HG03342 (cell line): Measurements from ENCODE around the gene BLOC1S3.
A peak's percentile ranks its signal among the peaks of the same experiment; 100 is the strongest.

ENCODE experiments used
- ATAC-seq: cut with Tn5 transposase; IDR thresholded peaks from one replicate; pipeline ENCODE4 v1.9.1; 2021; ENCODE audit warnings: mild to moderate bottlenecking, moderate library complexity; ENCODE audit not compliant: unreplicated experiment

Gene BLOC1S3

GRCh38 chr19:45178262-45179071 lies at the start of gene BLOC1S3:
BLOC1S3 (plus strand) TSS chr19:45178784; CDS start chr19:45179297, 513 bp downstream.
- ATAC-seq = peak; percentile 80

DNA sequence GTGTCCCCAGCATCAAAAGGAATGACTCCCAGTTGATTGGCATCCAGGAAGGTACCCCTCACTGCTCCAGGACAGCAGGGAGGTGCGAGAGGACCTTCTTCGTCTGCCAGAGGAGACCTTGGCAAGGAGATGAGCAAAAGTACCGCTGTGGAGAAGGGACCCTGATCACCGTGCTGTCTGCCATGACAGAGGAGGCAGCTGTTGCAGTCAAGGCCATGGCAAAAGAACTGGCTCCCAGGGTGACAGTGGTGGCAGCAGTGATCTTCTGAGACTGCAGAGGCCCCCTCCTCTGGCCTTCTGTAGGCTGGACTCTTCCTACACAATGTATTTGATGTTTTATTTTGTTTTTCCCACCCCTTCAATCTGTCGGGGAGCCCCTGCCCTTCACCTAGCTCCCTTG lies 49.8 kb upstream of the BLOC1S3 start:
- ATAC-seq = no peak

DNA sequence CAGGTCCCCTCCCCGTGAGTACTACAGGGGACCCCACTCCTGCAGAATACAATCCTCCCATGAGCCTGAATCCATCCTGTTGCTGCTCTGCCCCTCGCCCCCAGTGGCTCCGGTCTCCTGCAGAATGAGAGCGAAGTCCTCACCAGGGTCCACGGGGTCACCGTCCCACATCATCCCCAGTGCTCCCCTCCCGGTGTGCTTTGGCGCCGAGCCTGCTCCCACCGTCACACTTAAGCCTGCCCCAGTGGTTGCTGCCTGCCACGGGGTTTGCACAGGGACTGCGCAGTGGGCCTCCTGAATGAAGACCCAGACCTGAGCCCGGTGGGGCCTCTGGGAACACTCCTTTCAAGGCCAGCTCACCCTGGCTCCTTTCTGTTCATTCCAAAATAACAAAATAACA lies 48.3 kb upstream of the BLOC1S3 start:
- no peak for ATAC-seq

DNA sequence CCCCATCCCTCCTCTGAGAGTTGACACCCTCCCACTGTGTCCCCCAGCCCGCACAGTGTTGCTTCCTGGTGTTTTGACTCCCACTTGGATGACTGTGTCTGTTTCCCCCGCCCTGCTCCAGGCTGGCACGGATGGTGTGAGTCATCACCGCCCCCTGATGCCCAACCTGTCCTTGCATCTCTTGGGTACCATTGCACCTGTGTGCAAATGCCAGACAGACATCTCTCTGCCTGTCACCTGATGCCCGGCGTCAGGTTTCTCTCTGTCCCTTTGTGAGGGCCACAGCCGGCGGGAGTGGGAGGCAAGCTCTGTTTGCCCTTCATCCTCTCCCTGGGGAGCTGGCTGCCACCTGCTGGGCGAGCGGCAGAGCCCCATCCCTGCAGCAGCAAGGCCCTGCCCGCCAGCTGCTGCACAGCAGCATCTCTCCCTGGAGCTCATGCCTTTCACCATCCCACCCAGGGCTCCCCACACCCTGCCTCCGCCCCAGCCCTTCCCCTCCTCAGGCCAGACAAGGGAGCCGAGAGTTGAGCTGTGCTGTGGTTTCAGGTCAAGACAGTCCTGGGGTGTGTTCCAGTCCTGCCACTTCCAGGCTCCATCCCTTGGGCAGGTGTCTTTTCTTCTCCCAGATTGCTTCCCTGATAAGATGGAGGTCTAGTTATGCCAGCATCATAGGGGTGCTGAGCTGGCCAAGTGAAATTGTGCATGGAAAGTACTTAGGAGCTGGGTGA lies 47.5 kb upstream of the BLOC1S3 start:
- ATAC-seq = no peak

- no peak for ATAC-seq
Measured at GRCh38 chr19:45133661-45134060, 44.9 kb upstream of the BLOC1S3 start.

- ATAC-seq = no peak
Measured at GRCh38 chr19:45135176-45135885, 43.3 kb upstream of the BLOC1S3 start.

DNA sequence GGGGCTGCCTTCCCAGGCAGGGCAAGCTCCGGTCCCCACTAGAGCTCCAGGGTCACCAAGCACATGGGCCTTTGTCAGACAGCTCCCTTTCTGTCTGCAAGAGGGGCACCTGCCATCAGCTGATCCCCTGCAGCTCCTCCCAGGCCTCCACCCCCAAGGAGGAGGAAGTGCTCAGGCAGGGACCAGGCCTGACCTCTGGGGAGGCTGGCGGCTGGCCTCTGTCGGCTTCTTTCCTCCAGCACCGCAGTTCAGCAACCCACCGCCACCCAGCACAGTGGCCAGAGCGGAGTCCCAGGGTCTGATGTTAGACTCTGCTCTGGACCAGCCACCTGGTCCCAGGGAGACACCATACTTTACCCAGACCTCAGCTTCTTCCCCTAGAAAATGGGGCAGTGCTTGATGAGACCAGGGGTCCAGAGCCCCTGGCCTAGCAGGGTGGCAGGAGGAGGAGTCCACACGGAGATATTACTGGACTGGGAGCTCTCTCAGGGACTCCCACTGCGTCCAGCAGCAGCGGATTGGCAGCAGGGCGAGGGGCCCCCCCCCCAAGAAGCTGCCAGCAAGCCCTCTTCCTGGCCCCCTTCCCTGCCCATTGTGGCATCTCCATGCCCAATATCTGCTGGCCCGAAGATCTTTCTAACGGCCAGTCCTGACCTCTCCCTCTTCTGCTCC lies 41.9 kb upstream of the BLOC1S3 start:
- no peak for ATAC-seq

DNA sequence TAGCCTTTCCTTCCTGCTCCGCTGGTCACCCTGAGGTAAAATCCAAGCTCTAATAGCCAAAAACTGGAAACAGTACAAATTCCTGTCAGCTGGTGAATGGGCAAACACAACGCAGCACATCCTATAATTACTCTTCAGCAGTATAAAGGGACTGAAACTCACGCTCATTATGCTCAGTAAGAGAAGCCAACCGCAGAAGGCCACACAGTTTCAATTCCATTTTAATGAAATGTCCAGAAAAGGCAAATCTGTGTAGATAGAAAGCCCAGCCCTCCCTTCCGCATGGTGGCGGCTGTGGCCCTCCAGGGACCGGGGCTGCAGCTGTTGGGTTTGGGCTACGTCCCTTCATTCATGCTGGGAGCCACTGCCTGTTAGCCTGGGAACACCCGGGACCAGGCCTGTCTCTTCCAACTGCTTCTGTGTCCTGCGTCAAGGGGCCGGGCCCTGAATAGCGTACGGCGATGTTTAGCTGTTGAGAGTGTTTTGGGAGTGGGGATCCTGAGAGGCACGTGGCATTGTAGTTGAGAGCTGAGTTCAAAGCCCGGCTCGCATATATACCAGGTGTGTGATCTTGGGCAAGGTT lies 41.3 kb upstream of the BLOC1S3 start:
- peak; percentile 69 for ATAC-seq

GRCh38 chr19:45138303-45138751 lies 40.3 kb upstream of the BLOC1S3 start:
- ATAC-seq = no peak

GRCh38 chr19:45139286-45140143 lies 39.1 kb upstream of the BLOC1S3 start:
- ATAC-seq = no peak

- ATAC-seq = no peak
Measured at GRCh38 chr19:45140144-45140503, 38.5 kb upstream of the BLOC1S3 start.

- ATAC-seq = no peak
Measured at GRCh38 chr19:45140533-45140932, 38.1 kb upstream of the BLOC1S3 start.

DNA sequence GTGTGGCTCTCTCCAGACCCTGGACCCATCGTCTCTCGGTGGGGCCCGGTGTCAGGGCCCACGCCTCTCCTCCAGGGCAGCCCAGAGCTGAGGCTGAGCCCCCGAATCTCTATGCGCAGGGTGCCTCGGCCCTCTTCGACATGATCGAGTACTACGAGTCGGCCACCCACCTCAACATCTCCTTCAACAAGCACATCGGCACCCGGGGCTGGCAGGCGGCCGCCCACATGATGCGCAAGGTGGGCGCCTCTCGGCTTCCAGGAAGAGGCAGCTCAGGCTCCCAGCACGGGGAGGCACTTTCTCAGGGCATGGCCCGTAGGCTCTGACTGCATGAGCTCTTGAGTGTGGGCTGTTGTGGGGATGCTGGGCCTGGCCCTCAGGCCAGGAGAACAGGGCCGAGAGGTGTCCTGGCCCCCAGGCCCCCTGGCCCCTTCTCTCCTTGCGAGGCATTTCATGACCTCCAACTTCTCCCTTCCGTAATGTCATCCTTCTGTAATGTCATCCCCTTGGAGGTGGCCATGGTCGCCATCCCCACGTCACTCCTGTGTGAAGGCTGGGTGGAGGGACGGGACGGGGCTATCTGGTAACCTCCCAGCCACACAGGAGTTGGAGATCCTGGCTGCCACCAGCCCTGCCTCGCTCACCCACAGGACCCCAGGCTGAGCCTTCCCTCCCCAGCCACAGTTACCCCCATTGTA lies 37.2 kb upstream of the BLOC1S3 start:
- ATAC-seq = no peak

- no peak for ATAC-seq
Measured at GRCh38 chr19:45142016-45142725, 36.4 kb upstream of the BLOC1S3 start.

DNA sequence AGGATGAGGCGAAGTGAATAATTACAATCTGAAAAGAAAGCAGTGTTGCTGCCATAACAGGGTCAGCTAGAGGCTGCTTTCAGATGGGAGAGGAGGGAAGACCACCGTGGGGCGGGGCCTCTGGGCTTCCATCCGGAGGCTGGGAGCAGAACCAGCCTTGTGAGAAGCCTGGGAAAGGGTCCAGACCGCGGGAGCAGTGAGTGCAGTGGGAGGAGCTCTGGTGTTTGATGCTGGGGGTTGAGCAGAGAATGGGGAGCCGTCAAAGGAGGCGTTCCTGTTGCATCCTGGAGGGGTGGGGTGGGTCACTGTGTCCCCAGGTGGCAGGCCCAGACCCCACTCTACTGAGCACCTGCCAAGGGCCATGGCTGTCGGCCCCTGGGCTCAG lies 35.9 kb upstream of the BLOC1S3 start:
- no peak for ATAC-seq

- no peak for ATAC-seq
Measured at GRCh38 chr19:45144431-45145269, 33.9 kb upstream of the BLOC1S3 start.

GRCh38 chr19:45145270-45146189 lies 33.1 kb upstream of the BLOC1S3 start:
- no peak for ATAC-seq
